Measurements from ENCODE around the gene THPO.

Gene THPO

DNA sequence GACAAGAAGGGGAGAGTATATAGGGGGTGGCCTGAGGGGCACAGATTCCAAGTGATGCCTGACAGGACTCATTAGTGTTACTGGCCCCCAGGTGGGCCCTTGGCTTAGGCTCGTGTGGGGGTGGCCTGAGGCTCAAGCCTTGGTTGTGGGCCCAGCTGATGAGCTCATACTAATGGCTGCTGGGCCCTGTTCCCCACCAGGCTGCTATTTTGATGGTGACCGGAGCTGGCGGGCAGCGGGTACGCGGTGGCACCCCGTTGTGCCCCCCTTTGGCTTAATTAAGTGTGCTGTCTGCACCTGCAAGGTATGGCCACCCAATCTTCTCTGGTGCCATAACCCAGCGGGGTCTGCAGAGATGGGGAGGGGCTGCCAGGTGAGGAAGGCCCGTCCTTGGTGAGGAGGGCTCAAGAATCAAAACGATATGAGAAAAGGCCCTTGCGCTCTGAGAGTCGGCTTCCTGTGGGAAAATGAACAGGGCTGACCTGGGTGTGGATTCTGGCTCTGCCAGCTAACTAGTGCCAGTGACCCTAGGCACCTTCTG, 9.2 kb upstream of the THPO start:
- Histone ChIP-seq H3K4me3 (ENCODE audit: low read depth, low read length) (no peak overlapping the region), H3K9me3 (no peaks in the 10 kb centered on the region), H3K4me1 (no peaks in the 10 kb centered on the region), H3K27me3 (peaks cover 8% of the 10 kb centered on the region), H3K36me3 (no peaks in the 10 kb centered on the region)
- TF ChIP-seq, protein P1, sequence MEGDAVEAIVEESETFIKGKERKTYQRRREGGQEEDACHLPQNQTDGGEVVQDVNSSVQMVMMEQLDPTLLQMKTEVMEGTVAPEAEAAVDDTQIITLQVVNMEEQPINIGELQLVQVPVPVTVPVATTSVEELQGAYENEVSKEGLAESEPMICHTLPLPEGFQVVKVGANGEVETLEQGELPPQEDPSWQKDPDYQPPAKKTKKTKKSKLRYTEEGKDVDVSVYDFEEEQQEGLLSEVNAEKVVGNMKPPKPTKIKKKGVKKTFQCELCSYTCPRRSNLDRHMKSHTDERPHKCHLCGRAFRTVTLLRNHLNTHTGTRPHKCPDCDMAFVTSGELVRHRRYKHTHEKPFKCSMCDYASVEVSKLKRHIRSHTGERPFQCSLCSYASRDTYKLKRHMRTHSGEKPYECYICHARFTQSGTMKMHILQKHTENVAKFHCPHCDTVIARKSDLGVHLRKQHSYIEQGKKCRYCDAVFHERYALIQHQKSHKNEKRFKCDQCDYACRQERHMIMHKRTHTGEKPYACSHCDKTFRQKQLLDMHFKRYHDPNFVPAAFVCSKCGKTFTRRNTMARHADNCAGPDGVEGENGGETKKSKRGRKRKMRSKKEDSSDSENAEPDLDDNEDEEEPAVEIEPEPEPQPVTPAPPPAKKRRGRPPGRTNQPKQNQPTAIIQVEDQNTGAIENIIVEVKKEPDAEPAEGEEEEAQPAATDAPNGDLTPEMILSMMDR (IDR thresholded peaks at IDR 0.05; ENCODE audit: low read depth, low read length) = no peak
- DNase-seq = no peak

DNA sequence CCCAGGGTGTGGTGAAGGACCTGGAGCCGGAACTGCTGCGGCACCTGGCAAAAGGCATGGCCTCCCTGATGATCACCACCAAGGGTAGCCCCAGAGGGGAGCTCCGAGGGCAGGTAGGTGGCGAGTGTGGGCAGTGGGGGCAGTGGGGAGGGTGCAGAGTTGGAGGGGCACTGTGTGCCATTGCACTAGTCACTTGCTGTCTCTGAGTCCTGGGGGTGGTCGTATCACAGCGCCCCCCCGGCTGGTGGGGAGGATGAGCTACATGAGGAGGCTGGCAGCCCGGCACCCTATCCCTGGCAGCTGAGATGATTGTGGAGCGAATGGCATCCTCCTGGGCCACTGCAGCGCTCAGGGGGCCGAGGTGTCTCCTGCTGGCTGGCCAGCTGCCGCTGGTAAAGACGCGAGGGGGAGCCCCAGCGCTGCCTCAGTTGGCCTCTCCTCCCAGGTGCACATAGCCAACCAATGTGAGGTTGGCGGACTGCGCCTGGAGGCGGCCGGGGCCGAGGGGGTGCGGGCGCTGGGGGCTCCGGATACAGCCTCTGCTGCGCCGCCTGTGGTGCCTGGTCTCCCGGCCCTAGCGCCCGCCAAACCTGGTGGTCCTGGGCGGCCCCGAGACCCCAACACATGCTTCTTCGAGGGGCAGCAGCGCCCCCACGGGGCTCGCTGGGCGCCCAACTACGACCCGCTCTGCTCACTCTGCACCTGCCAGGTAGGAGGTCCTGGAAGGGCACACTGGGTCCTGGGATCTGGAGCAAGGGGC, 8.2 kb upstream of the THPO start:
- Histone ChIP-seq H3K9me3 (no peaks in the 10 kb centered on the region), H3K27me3 (peaks cover 15% of the 10 kb centered on the region), H3K4me3 (ENCODE audit: low read depth, low read length) (no peak overlapping the region), H3K36me3 (no peaks in the 10 kb centered on the region), H3K4me1 (no peaks in the 10 kb centered on the region; the same call in 1 of the 2 replicates)
- TF ChIP-seq, protein P1 (IDR thresholded peaks at IDR 0.05; ENCODE audit: low read depth, low read length) = no peak
- DNase-seq = no peak

DNA sequence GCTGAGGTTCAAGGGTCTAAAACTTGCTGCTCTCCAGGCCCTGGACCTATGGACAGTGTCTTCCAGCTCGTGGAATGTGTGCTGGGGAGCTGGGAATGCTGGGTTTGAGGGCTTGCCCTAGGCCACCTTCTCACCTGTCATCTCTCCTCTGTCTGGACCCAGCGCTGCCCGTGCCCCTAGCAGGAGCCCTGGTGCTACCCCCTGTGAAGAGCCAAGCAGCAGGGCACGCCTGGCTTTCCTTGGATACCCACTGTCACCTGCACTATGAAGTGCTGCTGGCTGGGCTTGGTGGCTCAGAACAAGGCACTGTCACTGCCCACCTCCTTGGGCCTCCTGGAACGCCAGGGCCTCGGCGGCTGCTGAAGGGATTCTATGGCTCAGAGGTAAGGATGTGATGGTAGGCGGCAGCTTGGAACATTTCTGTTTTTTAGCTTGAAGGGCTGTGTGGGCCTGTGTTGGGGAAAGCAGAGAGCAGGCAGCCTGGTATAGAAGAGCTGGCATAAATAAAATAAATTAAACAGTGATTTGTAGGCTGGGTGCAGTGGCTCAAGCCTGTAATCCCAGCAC, 6.9 kb upstream of the THPO start:
- Histone ChIP-seq H3K4me3 (ENCODE audit: low read depth, low read length) (no peak overlapping the region), H3K27me3 (peaks cover 27% of the 10 kb centered on the region)
- TF ChIP-seq, protein P1 (IDR thresholded peaks at IDR 0.05; ENCODE audit: low read depth, low read length) = no peak

GRCh38 chr3:184384342-184384741, 6.3 kb upstream of the THPO start:
- peaks cover 29% of the 10 kb centered on the region for H3K27me3 ChIP-seq
- no peaks in the 10 kb centered on the region for H3K36me3 ChIP-seq
- H3K9me3 ChIP-seq = no peaks in the 10 kb centered on the region
- TF ChIP-seq, protein P1 (IDR thresholded peaks at IDR 0.05; ENCODE audit: low read depth, low read length) = no peak
- no peak for DNase-seq
- peaks cover 1% of the 10 kb centered on the region for H3K4me1 ChIP-seq
- no peak overlapping the region for H3K4me3 ChIP-seq (ENCODE audit: low read depth, low read length)

More for the DNA sequence above, 6.9 kb upstream of the THPO start:
- no peaks in the 10 kb centered on the region for H3K36me3 ChIP-seq
- no peaks in the 10 kb centered on the region for H3K9me3 ChIP-seq
- no peak for DNase-seq
- no peaks in the 10 kb centered on the region; the same call in 1 of the 2 replicates for H3K4me1 ChIP-seq

GRCh38 chr3:184383033-184383740, 5.2 kb upstream of the THPO start:
- Histone ChIP-seq H3K9me3 (no peaks in the 10 kb centered on the region), H3K4me1 (peaks cover 10% of the 10 kb centered on the region), H3K27me3 (peaks cover 41% of the 10 kb centered on the region), H3K4me3 (ENCODE audit: low read depth, low read length) (no peak overlapping the region), H3K36me3 (no peaks in the 10 kb centered on the region)
- TF ChIP-seq, protein P1 (IDR thresholded peaks at IDR 0.05; ENCODE audit: low read depth, low read length) = no peak
- no peak for DNase-seq
